Neural crest cell (in vitro differentiated cells): ENCODE results near the gene PANK1. TPM values are rescaled to one million over a fixed set of nuclear protein-coding genes. Genes with fewer than 3 reads are reported as not detected.

ENCODE experiments used
- DNase-seq: peaks from one replicate; pipeline ENCODE4 v3.0.0; 2021; ENCODE audit warnings: low read depth, mixed read lengths, low spot score
- H3K27ac Mint-ChIP-seq: one replicate; pipeline ENCODE4 v1.8.0; 2021; ENCODE audit warnings: mild to moderate bottlenecking, mixed read lengths; ENCODE audit not compliant: unreplicated experiment
- H3K27me3 Mint-ChIP-seq: 2 replicates; pipeline ENCODE4 v1.8.0; 2021; ENCODE audit warnings: low read depth, mild to moderate bottlenecking, mixed read lengths
- H3K36me3 Mint-ChIP-seq: 2 replicates; pipeline ENCODE4 v1.8.0; 2021; ENCODE audit warnings: low read depth, mild to moderate bottlenecking, mixed read lengths
- H3K4me1 Mint-ChIP-seq: 2 replicates; pipeline ENCODE4 v1.8.0; 2021; ENCODE audit warnings: mixed read lengths
- H3K4me3 Mint-ChIP-seq: one replicate; pipeline ENCODE4 v1.8.0; 2021; ENCODE audit warnings: mild to moderate bottlenecking, mixed read lengths
- H3K9me3 Mint-ChIP-seq: 2 replicates; pipeline ENCODE4 v1.8.0; 2021; ENCODE audit warnings: mixed read lengths
- CTCF ChIP-seq: fragments of 200-600 bp; sonication (generic); conservative IDR thresholded peaks from 2 replicates; pipeline ENCODE4 v1.5.0; 2021; ENCODE audit warnings: antibody characterized with exemption, mild to moderate bottlenecking
- total RNA-seq: library from RNA; stranded (reverse); gene quantifications from 2 replicates; pipeline ENCODE4 v1.2.1, GENCODE V29; 2021

The PANK1 gene
- total RNA-seq, 1 donor from 2014 or later, result 46.9 TPM

GRCh38 chr10:89555688-89556445 lies 89.2 kb downstream of the PANK1 start:
- Mint-ChIP-seq H3K27me3 (no peaks in the 10 kb centered on the region), H3K4me1 (no peaks in the 10 kb centered on the region), H3K9me3 (peaks cover 4% of the 10 kb centered on the region), H3K4me3 (no peak overlapping the region), H3K36me3 (no peaks in the 10 kb centered on the region), H3K27ac (no peak overlapping the region)
- no peak for DNase-seq
- TF ChIP-seq CTCF, result no peak

- Mint-ChIP-seq H3K27ac (peak overlapping the region; percentile 10), H3K4me3 (no peak overlapping the region), H3K27me3 (peaks cover 4% of the 10 kb centered on the region), H3K9me3 (peaks cover 4% of the 10 kb centered on the region), H3K4me1 (no peaks in the 10 kb centered on the region), H3K36me3 (no peaks in the 10 kb centered on the region)
- no peak for TF ChIP-seq CTCF
- no peak for DNase-seq
Measured at GRCh38 chr10:89554433-89554832, 90.6 kb downstream of the PANK1 start.

- no peak overlapping the region for H3K4me3 Mint-ChIP-seq
Measured at GRCh38 chr10:89553064-89553734, 91.8 kb downstream of the PANK1 start.

GRCh38 chr10:89552213-89552612 lies 92.8 kb downstream of the PANK1 start:
- Mint-ChIP-seq H3K27me3 (peaks cover 8% of the 10 kb centered on the region), H3K27ac (no peak overlapping the region), H3K4me3 (no peak overlapping the region), H3K4me1 (no peaks in the 10 kb centered on the region), H3K36me3 (no peaks in the 10 kb centered on the region), H3K9me3 (peaks cover 4% of the 10 kb centered on the region)
- DNase-seq, result no peak
- no peak for TF ChIP-seq CTCF

More at GRCh38 chr10:89553064-89553734, 91.8 kb downstream of the PANK1 start:
- DNase-seq, result no peak
- TF ChIP-seq CTCF, result no peak
- H3K36me3 Mint-ChIP-seq, result no peaks in the 10 kb centered on the region
- H3K9me3 Mint-ChIP-seq, result peaks cover 4% of the 10 kb centered on the region
- no peaks in the 10 kb centered on the region for H3K4me1 Mint-ChIP-seq
- H3K27me3 Mint-ChIP-seq, result peaks cover 8% of the 10 kb centered on the region
- no peak overlapping the region for H3K27ac Mint-ChIP-seq

- no peak for DNase-seq
- Mint-ChIP-seq H3K4me1 (no peaks in the 10 kb centered on the region), H3K9me3 (peaks cover 4% of the 10 kb centered on the region), H3K36me3 (peaks cover 2% of the 10 kb centered on the region), H3K27ac (no peak overlapping the region), H3K4me3 (no peak overlapping the region), H3K27me3 (peaks cover 11% of the 10 kb centered on the region)
- no peak for TF ChIP-seq CTCF
Measured at GRCh38 chr10:89550509-89550908, 94.5 kb downstream of the PANK1 start.
